HG03060 (cell line): Measurements from ENCODE around the gene GPR137.
A peak's percentile ranks its signal among the peaks of the same experiment; 100 is the strongest.
"Not testable (repeated sequence)": the region's sequence is repeated elsewhere in the genome, so short reads cannot be mapped to it uniquely, and the experiment has no call there.

Experiments used
- ATAC-seq: cut with Tn5 transposase; IDR thresholded peaks from one replicate; pipeline ENCODE4 v1.9.1; 2021; ENCODE audit warnings: low read depth, moderate number of reproducible peaks; ENCODE audit not compliant: unreplicated experiment

Gene GPR137

DNA sequence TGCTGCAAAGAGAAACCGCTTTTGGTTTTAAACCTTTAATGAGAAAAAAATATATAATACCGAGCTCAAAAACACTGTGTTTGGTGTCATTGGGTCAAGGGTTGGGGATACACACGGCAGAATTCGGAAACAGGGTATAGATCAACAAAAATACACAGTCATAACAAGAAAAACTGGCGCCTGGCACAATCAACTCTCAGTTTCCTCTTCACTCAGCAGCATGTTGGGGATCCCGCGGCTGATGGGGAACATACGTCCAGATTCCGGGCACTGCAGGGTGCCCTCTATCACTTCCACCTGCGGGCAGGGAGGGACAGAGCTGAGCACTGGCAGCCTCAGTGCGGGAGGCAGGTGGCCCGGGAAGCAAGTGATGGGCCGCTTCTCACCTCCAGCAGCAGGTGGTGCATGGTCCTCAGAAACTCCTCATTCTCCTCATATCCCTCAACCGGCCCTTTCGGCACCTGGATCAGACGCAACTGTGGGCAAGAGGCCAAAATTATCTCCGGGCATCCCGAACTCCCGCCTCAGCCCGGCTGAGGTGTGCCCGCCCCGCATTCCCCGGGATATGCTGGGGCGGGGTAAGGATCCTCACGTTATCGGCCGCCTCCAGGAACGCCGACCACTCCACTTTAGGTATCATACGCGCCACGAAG lies 31.1 kb downstream of the GPR137 start:
- ATAC-seq, result no peak

DNA sequence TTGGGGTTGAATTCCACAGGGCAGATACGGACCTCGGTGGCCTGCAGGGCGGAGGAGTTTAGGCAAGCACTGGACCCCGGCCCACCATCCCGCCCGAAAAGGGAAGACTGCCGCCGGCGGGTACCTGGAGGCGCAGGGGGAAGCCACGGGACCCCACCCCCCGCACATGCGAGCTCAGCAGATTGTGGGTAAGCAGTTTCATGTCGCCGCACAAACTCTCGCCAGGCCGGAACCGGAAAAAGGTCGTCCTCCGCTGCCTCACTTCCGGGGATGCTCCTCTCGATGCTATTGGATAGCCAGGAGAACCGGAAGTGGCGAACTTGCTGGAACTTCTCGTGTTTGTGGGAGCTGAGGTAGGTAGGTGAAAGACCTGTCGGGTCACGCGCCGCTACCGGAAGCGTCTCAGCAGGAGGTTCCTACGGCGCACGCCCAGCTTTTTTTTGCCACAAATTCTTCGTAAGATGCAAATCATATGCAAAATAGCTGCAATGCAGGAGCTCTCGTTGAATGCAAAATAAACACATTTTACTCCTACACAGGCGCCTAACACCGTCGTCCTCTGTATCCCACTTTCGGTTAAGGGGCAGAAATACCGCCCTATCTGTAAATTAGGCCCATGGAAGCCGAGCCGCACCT lies 31.8 kb downstream of the GPR137 start, which contains the start of gene TRMT112:
Gene TRMT112, minus strand, starts transcription at position 235 of the 636 bp plus-strand sequence. Its CDS starts 33 bp downstream, at position 202.
- peak; percentile 40 for ATAC-seq

DNA sequence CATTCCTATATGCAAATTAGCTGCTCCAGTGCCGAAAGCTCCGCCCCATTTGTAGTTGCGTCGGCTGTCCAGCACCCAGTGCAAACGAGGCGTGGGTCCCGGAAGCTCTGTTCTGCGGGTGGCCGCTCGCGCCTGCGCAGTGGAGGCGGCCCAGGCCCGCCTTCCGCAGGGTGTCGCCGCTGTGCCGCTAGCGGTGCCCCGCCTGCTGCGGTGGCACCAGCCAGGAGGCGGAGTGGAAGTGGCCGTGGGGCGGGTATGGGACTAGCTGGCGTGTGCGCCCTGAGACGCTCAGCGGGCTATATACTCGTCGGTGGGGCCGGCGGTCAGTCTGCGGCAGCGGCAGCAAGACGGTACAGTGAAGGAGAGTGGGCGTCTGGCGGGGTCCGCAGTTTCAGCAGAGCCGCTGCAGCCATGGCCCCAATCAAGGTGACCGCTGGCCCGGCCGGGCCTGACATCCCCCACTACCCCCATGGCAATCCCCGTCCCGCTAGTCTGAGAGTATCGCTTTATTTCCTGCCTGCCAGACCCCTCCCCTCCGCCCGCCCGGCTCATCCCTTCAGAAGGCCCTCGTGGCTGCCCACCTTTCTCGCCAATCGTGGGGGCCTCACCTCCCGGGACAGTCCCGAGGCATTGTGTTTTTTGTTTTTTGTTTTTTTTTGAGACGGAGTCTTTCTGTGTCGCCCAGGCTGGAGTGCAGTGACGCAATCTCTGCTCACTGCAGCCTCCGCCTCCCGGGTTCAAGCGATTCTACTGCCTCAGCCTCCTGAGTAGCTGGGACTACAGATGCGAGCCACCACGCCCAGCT lies 32.5 kb downstream of the GPR137 start, which contains the start of gene PRDX5:
Gene PRDX5, plus strand, starts transcription at position 161 of the 805 bp plus-strand sequence. Its CDS starts 95 bp downstream, at position 256.
- ATAC-seq, result peak; percentile 33

DNA sequence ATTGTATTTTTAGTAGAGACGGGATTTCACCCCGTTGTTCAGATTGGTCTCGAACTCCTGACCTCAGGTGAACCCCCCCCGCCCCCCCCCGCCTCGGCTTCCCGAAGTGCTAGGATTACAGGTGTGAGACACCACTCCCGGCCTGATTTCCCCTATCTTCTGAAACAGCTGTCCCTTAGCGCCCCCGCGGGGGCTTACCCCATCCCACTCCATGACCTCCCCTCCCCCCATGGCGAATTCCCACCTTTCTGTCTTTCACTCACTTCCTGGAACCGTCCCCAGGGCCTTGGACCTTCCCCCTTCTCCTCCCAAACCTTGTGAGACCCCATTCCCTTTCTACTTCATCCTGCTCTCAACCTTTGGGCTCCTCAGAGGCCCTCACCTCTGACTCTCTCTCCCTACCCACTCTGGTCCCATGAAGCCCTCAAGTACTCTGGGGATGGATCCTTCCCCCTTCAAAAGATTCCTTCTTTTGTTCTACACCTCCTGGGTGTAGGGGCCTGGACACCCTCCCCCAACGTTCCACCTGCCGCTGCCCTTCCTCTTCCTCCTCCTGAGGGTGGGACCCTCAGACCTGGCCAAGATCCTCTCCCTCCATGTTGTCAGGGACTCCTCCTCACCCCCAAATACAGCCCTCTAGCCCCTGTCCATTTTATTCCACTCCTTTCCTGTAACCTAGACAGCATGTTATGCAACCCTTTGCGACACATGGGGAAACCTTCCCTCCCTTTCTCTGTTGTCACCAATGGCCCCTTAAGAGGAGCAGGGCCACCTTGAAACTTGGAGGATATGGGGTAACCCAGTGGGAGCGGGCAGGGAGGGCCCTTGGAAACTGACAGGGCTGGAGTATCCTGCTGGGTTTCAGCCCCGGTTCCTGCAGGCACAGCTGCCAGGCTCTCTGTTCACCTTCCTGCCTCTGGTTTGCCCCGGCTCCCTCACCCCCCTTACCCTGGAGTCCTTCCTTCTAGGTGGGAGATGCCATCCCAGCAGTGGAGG lies 33.4 kb downstream of the GPR137 start:
- ATAC-seq, result no peak

DNA sequence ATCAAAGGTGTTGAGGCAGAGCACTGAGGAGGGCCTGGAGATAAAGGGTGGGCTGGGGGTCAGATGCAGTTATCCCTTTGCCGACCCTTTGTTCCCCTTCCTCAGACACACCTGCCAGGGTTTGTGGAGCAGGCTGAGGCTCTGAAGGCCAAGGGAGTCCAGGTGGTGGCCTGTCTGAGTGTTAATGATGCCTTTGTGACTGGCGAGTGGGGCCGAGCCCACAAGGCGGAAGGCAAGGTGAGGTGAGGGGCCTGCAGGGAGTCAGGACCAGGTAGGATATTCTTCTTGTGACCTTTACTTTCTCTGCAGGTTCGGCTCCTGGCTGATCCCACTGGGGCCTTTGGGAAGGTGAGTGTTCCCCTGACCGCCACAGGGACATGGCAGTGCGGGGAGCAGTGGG lies 34.9 kb downstream of the GPR137 start:
- no peak for ATAC-seq

GRCh38 chr11:64321026-64321425 lies 35.4 kb downstream of the GPR137 start:
- ATAC-seq, result no peak

DNA sequence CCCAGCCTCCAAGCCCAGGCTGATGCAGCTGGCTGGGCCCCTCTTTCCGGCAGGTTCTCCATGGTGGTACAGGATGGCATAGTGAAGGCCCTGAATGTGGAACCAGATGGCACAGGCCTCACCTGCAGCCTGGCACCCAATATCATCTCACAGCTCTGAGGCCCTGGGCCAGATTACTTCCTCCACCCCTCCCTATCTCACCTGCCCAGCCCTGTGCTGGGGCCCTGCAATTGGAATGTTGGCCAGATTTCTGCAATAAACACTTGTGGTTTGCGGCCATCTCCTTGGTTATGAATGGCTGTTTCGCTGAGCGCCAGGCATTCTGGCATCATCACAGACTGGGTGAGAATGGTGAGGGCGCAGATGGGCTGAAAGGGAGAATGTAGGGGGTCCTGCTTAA lies 35.9 kb downstream of the GPR137 start:
- no peak for ATAC-seq

GRCh38 chr11:64322925-64323260 lies 37.2 kb downstream of the GPR137 start:
- ATAC-seq, result no peak

- no peak for ATAC-seq
Observed at GRCh38 chr11:64323373-64323772, 37.7 kb downstream of the GPR137 start.

DNA sequence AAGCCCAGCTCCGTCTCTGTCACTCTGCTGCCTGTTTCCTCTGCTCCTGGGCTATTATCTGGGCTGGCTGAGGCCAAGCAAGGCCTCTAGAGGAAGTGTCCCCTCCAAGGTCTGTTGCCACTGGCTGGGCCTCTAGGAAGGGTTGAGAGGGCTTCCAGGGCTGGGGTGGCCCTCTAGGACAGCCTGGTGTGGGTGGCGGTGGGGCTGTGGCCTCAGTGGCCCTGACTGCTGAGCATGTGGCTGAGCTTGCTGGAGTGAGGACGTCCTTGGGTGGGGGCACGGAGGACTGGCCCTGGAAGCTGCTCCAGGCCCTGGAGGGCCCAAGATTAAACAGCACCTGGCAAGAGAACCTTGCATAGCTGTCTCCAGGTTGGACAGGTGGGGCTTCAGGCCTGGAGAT lies 38.3 kb downstream of the GPR137 start:
- ATAC-seq, result not testable (repeated sequence)

- ATAC-seq, result no peak
Observed at GRCh38 chr11:64324692-64325469, 39.2 kb downstream of the GPR137 start.

DNA sequence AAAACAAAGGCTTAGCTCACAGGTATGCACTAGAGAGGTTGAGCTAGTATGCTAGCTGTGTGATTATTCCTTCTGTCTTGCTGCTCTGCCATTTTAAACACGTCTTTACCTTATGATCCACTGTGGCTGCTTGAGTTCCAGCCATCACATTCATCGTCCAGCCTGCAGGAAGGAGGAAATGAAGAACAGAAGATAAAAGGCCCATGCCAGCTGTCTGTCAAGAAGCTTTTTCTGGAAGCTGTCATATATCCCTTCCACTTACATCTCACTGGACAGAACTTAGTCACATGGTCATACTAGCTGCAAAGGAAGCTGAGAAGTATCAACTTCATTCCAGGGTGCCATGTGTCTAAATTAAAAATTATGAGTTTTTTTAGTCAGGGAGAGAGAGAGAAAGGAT lies 41.7 kb downstream of the GPR137 start:
- ATAC-seq, result no peak

DNA sequence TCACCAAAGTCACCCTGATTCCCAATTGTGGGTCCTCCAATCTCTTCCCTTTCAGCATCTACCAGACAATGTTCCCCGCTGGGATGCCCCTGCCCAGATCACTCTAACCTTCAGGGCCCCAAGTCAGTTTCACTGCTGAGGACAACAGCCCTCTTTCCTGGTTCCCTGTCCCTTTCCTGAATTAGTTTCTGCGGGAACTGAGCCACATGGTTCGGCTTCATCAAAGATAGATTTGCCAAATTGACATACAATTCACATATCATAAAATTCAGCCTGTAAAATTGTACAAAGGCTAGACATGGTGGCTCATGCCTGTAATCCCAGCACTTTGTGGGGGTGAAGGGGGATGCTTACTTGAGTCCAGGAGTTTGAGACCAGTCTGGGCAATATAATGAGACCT lies 42.3 kb downstream of the GPR137 start:
- no peak for ATAC-seq

- no peak for ATAC-seq
Observed at GRCh38 chr11:64330888-64331287, 45.2 kb downstream of the GPR137 start.

DNA sequence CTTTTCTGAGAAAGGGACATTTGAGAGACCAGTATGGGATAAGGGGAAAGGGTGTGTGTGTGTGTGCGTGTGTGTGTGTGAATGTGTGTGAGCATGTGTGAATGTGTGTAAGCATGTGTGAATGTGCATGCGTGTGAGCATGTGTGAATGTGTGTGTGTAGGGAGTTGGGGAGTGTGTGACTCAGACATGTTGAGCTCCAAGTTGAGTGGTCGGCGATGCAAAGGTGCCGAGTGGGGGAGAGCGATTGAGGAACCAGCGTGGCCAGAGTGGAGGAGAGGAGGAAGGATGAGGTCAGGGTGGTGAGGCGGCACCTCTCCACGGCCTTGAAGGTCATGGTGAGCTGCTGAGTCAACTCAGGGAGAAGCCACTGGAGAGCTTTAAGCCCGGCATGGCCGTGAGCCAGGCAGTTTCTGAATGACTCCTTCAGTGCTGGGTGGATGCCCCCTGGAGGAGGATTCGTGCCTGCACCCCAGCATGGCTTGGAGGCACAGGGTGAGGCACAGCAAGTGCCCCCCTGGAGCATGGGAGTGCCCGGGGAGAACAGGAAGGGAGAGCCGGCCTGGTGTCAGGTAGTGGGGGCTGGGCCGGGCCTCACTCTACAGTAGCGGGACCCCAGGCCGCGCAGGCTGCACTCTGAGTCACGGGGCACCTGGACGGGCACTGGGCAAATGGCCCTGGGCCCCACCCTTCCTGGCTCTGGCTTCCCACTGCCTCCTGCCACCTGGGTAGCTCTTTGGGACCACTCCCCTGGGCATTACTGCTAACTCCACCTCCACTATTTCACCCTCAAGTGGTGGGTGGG lies 46.1 kb downstream of the GPR137 start:
- ATAC-seq, result no peak

- ATAC-seq, result no peak
Observed at GRCh38 chr11:64333556-64333955, 47.9 kb downstream of the GPR137 start.

DNA sequence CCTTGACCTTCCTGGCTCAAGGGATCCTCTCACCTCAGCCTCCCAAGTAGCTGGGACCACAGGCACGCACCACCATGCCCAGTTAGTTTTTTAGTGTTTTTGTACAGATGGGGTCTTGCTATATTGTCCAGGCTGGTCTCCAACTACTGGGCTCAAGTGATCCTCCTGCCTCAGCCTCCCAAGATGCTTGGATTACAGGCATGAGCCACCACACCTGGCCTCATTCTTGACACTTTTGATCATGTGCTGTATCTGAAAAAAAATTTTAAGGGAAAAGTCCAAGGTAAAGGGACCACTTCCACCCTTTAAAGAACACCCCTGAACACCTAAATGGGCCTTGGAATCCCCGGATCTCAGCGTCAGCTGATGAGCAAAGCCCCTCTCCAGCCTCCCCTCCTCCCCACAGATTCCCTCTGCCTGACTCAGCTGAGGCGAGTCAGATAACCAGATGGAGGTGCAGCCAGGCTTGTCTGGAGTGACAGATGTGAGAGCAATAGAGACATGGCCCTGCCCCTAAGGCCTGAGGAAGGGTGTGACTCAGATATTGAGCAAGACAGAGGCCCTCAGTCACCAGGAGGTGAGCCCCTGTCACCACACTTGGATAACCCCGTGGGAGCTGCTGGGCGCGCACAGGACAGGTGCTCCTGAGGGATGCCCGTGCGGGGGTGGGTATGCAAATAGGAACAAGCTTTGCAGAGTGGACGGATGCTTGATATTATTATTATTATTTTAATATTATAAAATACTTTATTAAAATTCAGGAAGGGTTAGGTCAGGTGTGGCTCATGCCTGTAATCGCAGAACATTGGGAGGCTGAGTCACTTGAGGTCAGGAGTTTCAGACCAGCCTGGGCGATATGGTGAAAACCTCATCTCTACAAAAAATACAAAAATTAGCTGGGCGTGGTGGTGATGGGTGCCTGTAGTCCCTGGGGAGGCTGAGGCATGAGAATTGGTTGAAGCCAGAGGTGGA lies 49.4 kb downstream of the GPR137 start:
- peak; percentile 61 for ATAC-seq
